CD4-positive, alpha-beta T cell (primary cell): ENCODE measurements around the gene ELP1. TPM values are rescaled to one million over a fixed set of nuclear protein-coding genes. Genes with fewer than 3 reads are reported as not detected.

Experiments used
- ATAC-seq: fragments of 200-7000 bp; cut with Tn5 transposase; one replicate; pipeline ENCODE4 v1.10.0; 2022; ENCODE audit warnings: mild to moderate bottlenecking; ENCODE audit not compliant: poor library complexity
- CTCF ChIA-PET: fragments of 350-600 bp; sonication (Branson Sonifier 250); formaldehyde crosslinking; loops from one replicate; lab custom pipeline; 2021; ENCODE audit warnings: antibody characterized with exemption, inconsistent platforms; lab: Charles Lee
- POLR2A ChIA-PET: fragments of 350-600 bp; sonication (Branson Sonifier 250); formaldehyde crosslinking; loops from one replicate; lab custom pipeline; 2021; ENCODE audit warnings: antibody characterized with exemption, inconsistent platforms; lab: Charles Lee
- DNase-seq, 14 experiments: peaks; one replicate each; pipeline ENCODE4 v3.0.0-alpha.2; 2013 to 2020; ENCODE audit warnings: mixed read lengths in 2 of 14
- H3K27ac ChIP-seq, 2 donors: one replicate each; pipeline versions ENCODE4 v1.5.1 to v1.7.0; 2013; ENCODE audit warnings: low read length in 2 of 2, low read depth in 1 of 2, mild to moderate bottlenecking in 1 of 2
- H3K27me3 ChIP-seq, 2 experiments: 1 replicate in 1 of 2; 2 replicates in 1 of 2; pipeline versions ENCODE4 v1.6.1 to v1.7.0; 2013; ENCODE audit warnings: low read length in 2 of 2, control low read depth in 1 of 2, mild to moderate bottlenecking in 1 of 2, moderate library complexity in 1 of 2; ENCODE audit not compliant: insufficient read depth in 2 of 2, control insufficient read depth in 1 of 2
- H3K36me3 ChIP-seq: one replicate; pipeline ENCODE4 v1.6.1; 2013; ENCODE audit warnings: low read length, control low read depth; ENCODE audit not compliant: insufficient read depth
- H3K4me1 ChIP-seq: one replicate; pipeline ENCODE4 v1.6.1; 2013; ENCODE audit warnings: low read length, control low read depth; ENCODE audit not compliant: insufficient read depth
- H3K4me3 ChIP-seq: one replicate; pipeline ENCODE4 v1.5.1; 2013; ENCODE audit warnings: mild to moderate bottlenecking, low read length, moderate library complexity
- H3K9me3 ChIP-seq, 2 experiments: 1 replicate in 1 of 2; 2 replicates in 1 of 2; pipeline versions ENCODE4 v1.6.1 to v1.7.0; 2013; ENCODE audit warnings: low read length in 2 of 2, mild to moderate bottlenecking in 2 of 2, control low read depth in 1 of 2, moderate library complexity in 1 of 2; ENCODE audit not compliant: control insufficient read depth in 1 of 2, insufficient read depth in 1 of 2
- H3K27ac Mint-ChIP-seq: one replicate; pipeline ENCODE4 v1.8.0; 2020; ENCODE audit warnings: mixed read lengths
- H3K27me3 Mint-ChIP-seq: one replicate; pipeline ENCODE4 v1.8.0; 2021; ENCODE audit warnings: mixed read lengths
- H3K36me3 Mint-ChIP-seq: one replicate; pipeline ENCODE4 v1.8.0; 2021; ENCODE audit warnings: low read depth, mixed read lengths
- H3K4me1 Mint-ChIP-seq: one replicate; pipeline ENCODE4 v1.8.0; 2021; ENCODE audit warnings: low read depth, mixed read lengths
- H3K4me3 Mint-ChIP-seq: one replicate; pipeline ENCODE4 v1.8.0; 2020; ENCODE audit warnings: mild to moderate bottlenecking, mixed read lengths
- H3K9me3 Mint-ChIP-seq: one replicate; pipeline ENCODE4 v1.8.0; 2020; ENCODE audit warnings: mixed read lengths
- intact Hi-C, 2 experiments: fragments of 100-400 bp; cut with DNase I in 1 of 2; cut with micrococcal nuclease in 1 of 2; formaldehyde crosslinking; loops; one replicate each; pipeline versions ENCODE4 v1.15.1 to v1.9.0; 2023 to 2025; cut with DNase I, micrococcal nuclease
- total RNA-seq, 174 experiments: library from RNA in 2 of 174; stranded (reverse) in 2 of 174; gene quantifications; one replicate each; pipeline ENCODE4 v1.2.3 and lab custom pipeline; 2021 to 2026
- TF ChIP-seq, protein P1 (sequence below): fragments of 200-600 bp; IDR thresholded peaks from one replicate; pipeline ENCODE4 v1.8.0; 2022; ENCODE audit warnings: antibody characterized with exemption, mild to moderate bottlenecking

ELP1 gene
- total RNA-seq, 2 experiments from 2014 or later, result 19.2 to 20.8 TPM

DNA sequence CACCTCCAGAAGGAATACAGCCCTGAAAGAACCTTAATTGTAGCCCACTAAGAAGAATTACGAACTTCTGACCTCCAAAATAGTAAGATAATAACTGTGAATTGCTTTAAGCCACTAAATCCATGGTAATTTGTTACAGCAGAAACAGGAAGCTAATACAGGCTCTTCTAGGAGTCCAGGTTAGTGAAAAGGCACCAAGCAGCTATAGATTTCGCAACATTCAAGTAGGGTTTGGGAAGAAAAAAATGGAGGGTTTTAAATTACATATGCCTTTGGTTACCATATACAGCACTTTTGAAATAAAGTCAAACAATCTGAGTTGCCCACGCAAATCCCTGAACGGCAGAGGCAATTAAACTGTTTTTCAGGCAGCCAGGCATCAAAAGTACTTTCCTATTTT, 73.6 kb downstream of the ELP1 start:
- Mint-ChIP-seq H3K36me3 (no peaks in the 10 kb centered on the region), H3K4me1 (no peaks in the 10 kb centered on the region), H3K4me3 (no peak overlapping the region), H3K27ac (no peak overlapping the region), H3K9me3 (no peaks in the 10 kb centered on the region), H3K27me3 (peaks cover 3% of the 10 kb centered on the region)
- no peak for ATAC-seq
- H3K4me3 ChIP-seq, result no peak overlapping the region
- ChIA-PET CTCF (no interaction called here), POLR2A (no interaction called here)
- TF ChIP-seq, protein P1, sequence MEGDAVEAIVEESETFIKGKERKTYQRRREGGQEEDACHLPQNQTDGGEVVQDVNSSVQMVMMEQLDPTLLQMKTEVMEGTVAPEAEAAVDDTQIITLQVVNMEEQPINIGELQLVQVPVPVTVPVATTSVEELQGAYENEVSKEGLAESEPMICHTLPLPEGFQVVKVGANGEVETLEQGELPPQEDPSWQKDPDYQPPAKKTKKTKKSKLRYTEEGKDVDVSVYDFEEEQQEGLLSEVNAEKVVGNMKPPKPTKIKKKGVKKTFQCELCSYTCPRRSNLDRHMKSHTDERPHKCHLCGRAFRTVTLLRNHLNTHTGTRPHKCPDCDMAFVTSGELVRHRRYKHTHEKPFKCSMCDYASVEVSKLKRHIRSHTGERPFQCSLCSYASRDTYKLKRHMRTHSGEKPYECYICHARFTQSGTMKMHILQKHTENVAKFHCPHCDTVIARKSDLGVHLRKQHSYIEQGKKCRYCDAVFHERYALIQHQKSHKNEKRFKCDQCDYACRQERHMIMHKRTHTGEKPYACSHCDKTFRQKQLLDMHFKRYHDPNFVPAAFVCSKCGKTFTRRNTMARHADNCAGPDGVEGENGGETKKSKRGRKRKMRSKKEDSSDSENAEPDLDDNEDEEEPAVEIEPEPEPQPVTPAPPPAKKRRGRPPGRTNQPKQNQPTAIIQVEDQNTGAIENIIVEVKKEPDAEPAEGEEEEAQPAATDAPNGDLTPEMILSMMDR, result no peak
- no peaks in the 10 kb centered on the region for H3K27me3 ChIP-seq
- H3K27ac ChIP-seq, result no peak overlapping the region
- peaks cover 0 to 4% of the 10 kb centered on the region in 2 experiments for H3K9me3 ChIP-seq
- H3K36me3 ChIP-seq, result no peaks in the 10 kb centered on the region
- no peaks in the 10 kb centered on the region for H3K4me1 ChIP-seq
- no peak for DNase-seq
- intact Hi-C loops, result no loop called here

DNA sequence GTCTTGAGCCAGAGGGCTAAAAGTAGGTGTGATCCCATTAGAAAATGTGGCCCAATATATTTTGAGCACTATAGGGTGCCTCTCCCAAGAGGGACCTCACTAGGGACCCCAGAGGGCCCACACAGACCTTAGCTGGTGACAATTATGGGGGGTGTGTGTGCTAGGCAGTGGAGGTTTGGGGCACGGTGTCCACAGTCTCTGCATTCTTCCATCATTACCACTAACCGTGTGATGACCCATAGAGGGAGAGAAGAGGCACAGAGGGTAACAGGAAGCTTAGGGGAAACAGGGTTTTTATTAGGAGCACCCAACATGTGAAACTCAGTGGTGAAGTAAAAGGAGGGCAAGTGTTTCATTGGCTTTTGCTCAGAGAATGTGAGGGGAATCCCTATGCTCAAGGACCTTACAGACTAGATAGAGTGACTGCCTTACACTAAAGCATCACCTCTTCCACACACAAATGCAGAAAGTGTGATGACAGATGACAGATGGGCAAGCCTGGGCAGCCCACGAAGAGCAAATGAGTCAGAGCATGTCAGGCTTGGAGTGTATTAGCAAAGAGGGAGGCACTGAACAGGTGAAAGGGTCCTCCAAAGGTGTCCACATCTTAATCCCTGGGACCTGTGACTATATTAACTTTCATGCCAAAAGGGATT, 74.3 kb downstream of the ELP1 start:
- Mint-ChIP-seq H3K9me3 (no peaks in the 10 kb centered on the region), H3K27me3 (peaks cover 3% of the 10 kb centered on the region), H3K4me1 (no peaks in the 10 kb centered on the region), H3K27ac (no peak overlapping the region), H3K36me3 (no peaks in the 10 kb centered on the region), H3K4me3 (no peak overlapping the region)
- Histone ChIP-seq H3K4me1 (no peaks in the 10 kb centered on the region), H3K4me3 (no peak overlapping the region), H3K36me3 (no peaks in the 10 kb centered on the region), H3K27me3 (no peaks in the 10 kb centered on the region), H3K27ac (no peak overlapping the region), H3K9me3 (peaks cover 0 to 12% of the 10 kb centered on the region in 2 experiments)
- no peak for ATAC-seq
- intact Hi-C loops, result no loop called here
- no peak for DNase-seq
- TF ChIP-seq, protein P1, result no peak
- POLR2A ChIA-PET, result no interaction called here
- CTCF ChIA-PET, result no interaction called here

GRCh38 chr9:108857572-108857971, 76.4 kb downstream of the ELP1 start:
- Mint-ChIP-seq H3K27me3 (peaks cover 3% of the 10 kb centered on the region), H3K36me3 (no peaks in the 10 kb centered on the region), H3K4me3 (no peak overlapping the region), H3K4me1 (no peaks in the 10 kb centered on the region), H3K27ac (no peak overlapping the region), H3K9me3 (no peaks in the 10 kb centered on the region)
- peaks cover 0 to 13% of the 10 kb centered on the region in 2 experiments for H3K9me3 ChIP-seq
- no peak overlapping the region for H3K27ac ChIP-seq
- POLR2A ChIA-PET, result no interaction called here
- no peaks in the 10 kb centered on the region for H3K4me1 ChIP-seq
- no peak overlapping the region for H3K4me3 ChIP-seq
- H3K36me3 ChIP-seq, result no peaks in the 10 kb centered on the region
- no peak for DNase-seq
- TF ChIP-seq, protein P1, result no peak
- intact Hi-C loops, result no loop called here
- ATAC-seq, result no peak
- CTCF ChIA-PET, result no interaction called here
- H3K27me3 ChIP-seq, result no peaks in the 10 kb centered on the region
